ENCODE results near the gene RTN4R.

Gene RTN4R

GRCh38 chr22:20226760-20227350 lies 41.3 kb downstream of the RTN4R start:
- no peak for DNase-seq

- DNase-seq, result no peak
These were observed 41.9 kb downstream of the RTN4R start for GRCh38 chr22:20226077-20226716.

- DNase-seq, result no peak
These were observed 42.5 kb downstream of the RTN4R start for GRCh38 chr22:20225693-20225966.

- no peak for DNase-seq
These were observed 43.0 kb downstream of the RTN4R start for GRCh38 chr22:20224917-20225692.

GRCh38 chr22:20224256-20224626 lies 43.9 kb downstream of the RTN4R start:
- DNase-seq, result no peak

GRCh38 chr22:20223421-20224255 lies 44.5 kb downstream of the RTN4R start:
- no peak for DNase-seq

- no peak for DNase-seq
These were observed 45.2 kb downstream of the RTN4R start for GRCh38 chr22:20222764-20223420.

- DNase-seq, result no peak
These were observed 46.4 kb downstream of the RTN4R start for GRCh38 chr22:20221421-20222340.

- DNase-seq, result no peak
These were observed 47.5 kb downstream of the RTN4R start for GRCh38 chr22:20220629-20221026.

- DNase-seq, result no peak
These were observed 48.2 kb downstream of the RTN4R start for GRCh38 chr22:20219667-20220628.

GRCh38 chr22:20218987-20219386 lies 49.1 kb downstream of the RTN4R start:
- DNase-seq, result no peak

- no peak for DNase-seq
These were observed 49.7 kb downstream of the RTN4R start for GRCh38 chr22:20218326-20218872.

- DNase-seq, result no peak
These were observed 50.6 kb downstream of the RTN4R start for GRCh38 chr22:20217563-20217962.

- no peak for DNase-seq
These were observed 51.1 kb downstream of the RTN4R start for GRCh38 chr22:20216863-20217499.

- no peak for DNase-seq
These were observed 52.4 kb downstream of the RTN4R start for GRCh38 chr22:20215742-20216141.

GRCh38 chr22:20214853-20215252 lies 53.3 kb downstream of the RTN4R start:
- DNase-seq, result no peak

GRCh38 chr22:20213833-20214708 lies 54.0 kb downstream of the RTN4R start:
- DNase-seq, result no peak
